ENCODE data around the gene MAP2K3.

Gene MAP2K3

GRCh38 chr17:21353326-21354010 is 69.0 kb downstream of the MAP2K3 start:
- Histone ChIP-seq H3K27ac (no peak overlapping the region), H3K4me3 (ENCODE audit: low read depth, low read length) (no peak overlapping the region), H3K36me3 (replicated peaks) (no peaks in the 10 kb centered on the region), H3K27me3 (replicated peaks) (no peaks in the 10 kb centered on the region)
- TF ChIP-seq CTCF (IDR thresholded peaks at IDR 0.05; ENCODE audit: low read depth, low read length, missing control alignments), result no peak
- DNase-seq, result no peak
- in situ Hi-C loops (cut with HindIII; ENCODE audit: low pct_ligation_motif_present, low sequenced_read_pairs), result no loop called here

GRCh38 chr17:21354796-21355385 is 70.4 kb downstream of the MAP2K3 start:
- no peak for TF ChIP-seq CTCF (IDR thresholded peaks at IDR 0.05; ENCODE audit: low read depth, low read length, missing control alignments)
- Histone ChIP-seq H3K4me3 (ENCODE audit: low read depth, low read length) (no peak overlapping the region), H3K27me3 (replicated peaks) (no peaks in the 10 kb centered on the region), H3K36me3 (replicated peaks) (no peaks in the 10 kb centered on the region), H3K27ac (no peak overlapping the region)
- no peak for DNase-seq
- in situ Hi-C loops (cut with HindIII; ENCODE audit: low pct_ligation_motif_present, low sequenced_read_pairs), result no loop called here

GRCh38 chr17:21355586-21355985 is 71.1 kb downstream of the MAP2K3 start:
- TF ChIP-seq CTCF (IDR thresholded peaks at IDR 0.05; ENCODE audit: low read depth, low read length, missing control alignments), result no peak
- in situ Hi-C loops (cut with HindIII; ENCODE audit: low pct_ligation_motif_present, low sequenced_read_pairs), result no loop called here

GRCh38 chr17:21356537-21357127 is 72.1 kb downstream of the MAP2K3 start:
- Histone ChIP-seq H3K27me3 (replicated peaks) (no peaks in the 10 kb centered on the region), H3K27ac (no peak overlapping the region), H3K4me3 (ENCODE audit: low read depth, low read length) (no peak overlapping the region), H3K36me3 (replicated peaks) (no peaks in the 10 kb centered on the region)
- TF ChIP-seq CTCF (IDR thresholded peaks at IDR 0.05; ENCODE audit: low read depth, low read length, missing control alignments), result no peak
- DNase-seq, result no peak
- in situ Hi-C loops (cut with HindIII; ENCODE audit: low pct_ligation_motif_present, low sequenced_read_pairs), result no loop called here

More at GRCh38 chr17:21355586-21355985, 71.1 kb downstream of the MAP2K3 start:
- DNase-seq, result no peak
- no peaks in the 10 kb centered on the region for H3K36me3 ChIP-seq (replicated peaks)
- H3K27ac ChIP-seq, result no peak overlapping the region
- no peaks in the 10 kb centered on the region for H3K27me3 ChIP-seq (replicated peaks)
- H3K4me3 ChIP-seq (ENCODE audit: low read depth, low read length), result no peak overlapping the region

- no peak for TF ChIP-seq CTCF (IDR thresholded peaks at IDR 0.05; ENCODE audit: low read depth, low read length, missing control alignments)
- Histone ChIP-seq H3K27me3 (replicated peaks) (no peaks in the 10 kb centered on the region), H3K36me3 (replicated peaks) (no peaks in the 10 kb centered on the region), H3K27ac (no peak overlapping the region), H3K4me3 (ENCODE audit: low read depth, low read length) (no peak overlapping the region)
- in situ Hi-C loops (cut with HindIII; ENCODE audit: low pct_ligation_motif_present, low sequenced_read_pairs), result no loop called here
- DNase-seq, result no peak
Observed at GRCh38 chr17:21357281-21357680, 72.8 kb downstream of the MAP2K3 start.
